B cell (primary cell): ENCODE measurements around the gene PINK1. TPM values are rescaled to one million over a fixed set of nuclear protein-coding genes. Genes with fewer than 3 reads are reported as not detected.

Experiments used
- ATAC-seq: fragments of 200-7000 bp; cut with Tn5 transposase; one replicate; pipeline ENCODE4 v1.10.0; 2021; ENCODE audit warnings: low read depth, mild to moderate bottlenecking, moderate number of reproducible peaks, moderate library complexity
- CTCF ChIA-PET: fragments of 350-600 bp; sonication (Branson Sonifier 250); formaldehyde crosslinking; loops from one replicate; lab custom pipeline; 2021; ENCODE audit warnings: antibody characterized with exemption, inconsistent platforms; lab: Charles Lee
- POLR2A ChIA-PET: fragments of 350-600 bp; sonication (Branson Sonifier 250); formaldehyde crosslinking; loops from one replicate; lab custom pipeline; 2021; ENCODE audit warnings: antibody characterized with exemption; lab: Charles Lee
- DNase-seq: peaks from one replicate; pipeline ENCODE4 v3.0.0; 2013
- H2AFZ ChIP-seq: 2 replicates; pipeline ENCODE4 v1.6.1; 2012; ENCODE audit warnings: mild to moderate bottlenecking, low read depth, low read length; ENCODE audit not compliant: insufficient read depth, poor library complexity, severe bottlenecking
- H3K27ac ChIP-seq, 2 donors: 1 replicate in 1 of 2; 2 replicates in 1 of 2; pipeline ENCODE4 v1.5.1; 2012 to 2013; ENCODE audit warnings: low read length in 2 of 2, mild to moderate bottlenecking in 2 of 2, moderate library complexity in 1 of 2
- H3K27me3 ChIP-seq, 4 experiments: fragments of 200-600 bp in 1 of 4; sonication (generic) in 1 of 4; replicated peaks in 1 of 4; 1 replicate in 2 of 4; 2 replicates in 2 of 4; pipeline versions ENCODE4 v1.6.1 to v1.7.0; 2013 to 2016; ENCODE audit warnings: low read length in 3 of 4, mild to moderate bottlenecking in 2 of 4, mixed read lengths in 1 of 4, moderate library complexity in 1 of 4; ENCODE audit not compliant: insufficient read depth in 4 of 4, control insufficient read depth in 3 of 4; ENCODE audit errors: control extremely low read depth in 1 of 4
- H3K36me3 ChIP-seq, 2 experiments: replicated peaks in 1 of 2; 1 replicate in 1 of 2; 2 replicates in 1 of 2; pipeline versions ENCODE4 v1.6.1 to v1.7.1; 2013; ENCODE audit warnings: low read length in 1 of 2; ENCODE audit not compliant: insufficient read depth in 2 of 2, control insufficient read depth in 1 of 2; ENCODE audit errors: control extremely low read depth in 1 of 2, extremely low read depth in 1 of 2
- H3K4me1 ChIP-seq, 2 donors: fragments of 200-600 bp in 1 of 2; sonication (generic) in 1 of 2; 1 replicate in 1 of 2; 2 replicates in 1 of 2; pipeline versions ENCODE4 v1.5.1 to v1.6.1; 2013 to 2017; ENCODE audit warnings: low read length in 2 of 2; ENCODE audit not compliant: control insufficient read depth in 2 of 2, insufficient read depth in 2 of 2
- H3K4me2 ChIP-seq: replicated peaks from 2 replicates; pipeline ENCODE3; 2012; ENCODE audit warnings: mild to moderate bottlenecking, low read depth, low read length; ENCODE audit not compliant: poor library complexity, severe bottlenecking
- H3K4me3 ChIP-seq, 5 experiments: fragments of 200-600 bp in 1 of 5; sonication (generic) in 1 of 5; 1 replicate in 3 of 5; 2 replicates in 2 of 5; pipeline versions ENCODE4 v1.5.1 to v1.7.0; 2011 to 2016; ENCODE audit warnings: low read length in 4 of 5, mild to moderate bottlenecking in 4 of 5, low read depth in 2 of 5, control low read depth in 1 of 5, moderate library complexity in 1 of 5; ENCODE audit not compliant: insufficient read depth in 1 of 5; ENCODE audit errors: control extremely low read depth in 1 of 5, extremely low read depth in 1 of 5
- H3K79me2 ChIP-seq: fragments of 200-600 bp; sonication (generic); one replicate; pipeline ENCODE4 v1.6.0; 2016; ENCODE audit warnings: low read length; ENCODE audit not compliant: control insufficient read depth, insufficient read depth
- H3K9ac ChIP-seq: fragments of 200-600 bp; sonication (generic); 2 replicates; pipeline ENCODE4 v1.6.1; 2017; ENCODE audit warnings: mild to moderate bottlenecking, low read length, moderate library complexity
- H3K9me3 ChIP-seq, 3 donors: one replicate each; pipeline versions ENCODE4 v1.6.1 to v1.7.1; 2013; ENCODE audit warnings: low read length in 2 of 3; ENCODE audit not compliant: control insufficient read depth in 2 of 3, insufficient read depth in 1 of 3; ENCODE audit errors: control extremely low read depth in 1 of 3
- H4K20me1 ChIP-seq: 2 replicates; pipeline ENCODE4 v1.6.0; 2012; ENCODE audit warnings: mild to moderate bottlenecking, low read length; ENCODE audit not compliant: insufficient read depth, control insufficient read depth, poor library complexity, severe bottlenecking
- H3K27ac Mint-ChIP-seq: one replicate; pipeline ENCODE4 v1.8.0; 2021; ENCODE audit warnings: mixed read lengths
- H3K27me3 Mint-ChIP-seq: one replicate; pipeline ENCODE4 v1.8.0; 2021; ENCODE audit warnings: mixed read lengths
- H3K4me1 Mint-ChIP-seq: one replicate; pipeline ENCODE4 v1.8.0; 2021; ENCODE audit warnings: mixed read lengths
- H3K4me3 Mint-ChIP-seq: one replicate; pipeline ENCODE4 v1.8.0; 2021; ENCODE audit warnings: mixed read lengths
- H3K9me3 Mint-ChIP-seq: one replicate; pipeline ENCODE4 v1.8.0; 2022; ENCODE audit warnings: mixed read lengths; ENCODE audit not compliant: insufficient read depth
- EZH2 ChIP-seq: IDR thresholded peaks from 2 replicates; pipeline ENCODE4 v1.6.1; 2012; ENCODE audit warnings: borderline replicate concordance, low read depth, mild to moderate bottlenecking, moderate library complexity, low read length; ENCODE audit not compliant: insufficient read depth, poor library complexity, severe bottlenecking
- WGBS: methylation state at CpG from one replicate; pipeline ENCODE4 v1.1.5; 2013; ENCODE audit warnings: missing lambda C conversion rate; ENCODE audit not compliant: insufficient coverage; 5-methylcytosine and 5-hydroxymethylcytosine counted together
- intact Hi-C: fragments of 100-400 bp; cut with micrococcal nuclease; formaldehyde crosslinking; loops from one replicate; pipeline ENCODE4 v1.10.0; 2022
- polyA plus RNA-seq: library from polyadenylated mRNA; depleted of rRNA; stranded (reverse); fragments of >200 nt; gene quantifications from 2 replicates; pipeline ENCODE4 v1.2.3, GENCODE V29; 2012
- total RNA-seq, 2 donors: library from RNA; stranded (reverse); fragments of 120-200 nt in 1 of 2; gene quantifications; 1 replicate in 1 of 2; 2 replicates in 1 of 2; pipeline versions ENCODE4 v1.2.3 to v1.2.4, GENCODE V29; 2013 to 2022
- TF ChIP-seq, protein P1 (sequence below): fragments of 200-600 bp; IDR thresholded peaks from one replicate; pipeline ENCODE4 v1.8.0; 2022; ENCODE audit warnings: antibody characterized with exemption, mild to moderate bottlenecking

Gene PINK1
- total and polyA plus RNA-seq, 2 donors (not counting 1 experiment from before 2014, with no cell fraction given) = 5.8 to 14.3 TPM

GRCh38 chr1:20698195-20698910, 65.1 kb downstream of the PINK1 start:
- Mint-ChIP-seq H3K9me3 (no peaks in the 10 kb centered on the region), H3K4me3 (peak overlapping the region; percentile 41), H3K27me3 (no peaks in the 10 kb centered on the region), H3K27ac (no peak overlapping the region), H3K4me1 (peaks cover 4% of the 10 kb centered on the region)
- H3K79me2 ChIP-seq = no peaks in the 10 kb centered on the region
- ATAC-seq = no peak
- no peaks in the 10 kb centered on the region for H3K36me3 ChIP-seq
- H3K9me3 ChIP-seq = no peaks in the 10 kb centered on the region
- DNase-seq = no peak
- TF ChIP-seq EZH2 = no peak
- TF ChIP-seq, protein P1, sequence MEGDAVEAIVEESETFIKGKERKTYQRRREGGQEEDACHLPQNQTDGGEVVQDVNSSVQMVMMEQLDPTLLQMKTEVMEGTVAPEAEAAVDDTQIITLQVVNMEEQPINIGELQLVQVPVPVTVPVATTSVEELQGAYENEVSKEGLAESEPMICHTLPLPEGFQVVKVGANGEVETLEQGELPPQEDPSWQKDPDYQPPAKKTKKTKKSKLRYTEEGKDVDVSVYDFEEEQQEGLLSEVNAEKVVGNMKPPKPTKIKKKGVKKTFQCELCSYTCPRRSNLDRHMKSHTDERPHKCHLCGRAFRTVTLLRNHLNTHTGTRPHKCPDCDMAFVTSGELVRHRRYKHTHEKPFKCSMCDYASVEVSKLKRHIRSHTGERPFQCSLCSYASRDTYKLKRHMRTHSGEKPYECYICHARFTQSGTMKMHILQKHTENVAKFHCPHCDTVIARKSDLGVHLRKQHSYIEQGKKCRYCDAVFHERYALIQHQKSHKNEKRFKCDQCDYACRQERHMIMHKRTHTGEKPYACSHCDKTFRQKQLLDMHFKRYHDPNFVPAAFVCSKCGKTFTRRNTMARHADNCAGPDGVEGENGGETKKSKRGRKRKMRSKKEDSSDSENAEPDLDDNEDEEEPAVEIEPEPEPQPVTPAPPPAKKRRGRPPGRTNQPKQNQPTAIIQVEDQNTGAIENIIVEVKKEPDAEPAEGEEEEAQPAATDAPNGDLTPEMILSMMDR = no peak
- no peaks in the 10 kb centered on the region for H4K20me1 ChIP-seq
- H3K27ac ChIP-seq = no peak overlapping the region
- intact Hi-C loops = no loop called here
- no peak overlapping the region for H2AFZ ChIP-seq
- no peaks in the 10 kb centered on the region for H3K27me3 ChIP-seq
- no peak overlapping the region for H3K4me2 ChIP-seq
- 98% methylated on average over 8 of the region's 18 CpGs for WGBS
- ChIA-PET CTCF (interaction anchor here (1.3 to 7.6 kb wide), 3 partner anchors 36 to 496 kb away, joined by 3 to 130 read pairs (median 5); no protein-coding TSS in a partner anchor), POLR2A (no interaction called here)
- peaks cover 0 to 8% of the 10 kb centered on the region in 2 donors for H3K4me1 ChIP-seq
- no peak overlapping the region for H3K9ac ChIP-seq
- no peak overlapping the region for H3K4me3 ChIP-seq

DNA sequence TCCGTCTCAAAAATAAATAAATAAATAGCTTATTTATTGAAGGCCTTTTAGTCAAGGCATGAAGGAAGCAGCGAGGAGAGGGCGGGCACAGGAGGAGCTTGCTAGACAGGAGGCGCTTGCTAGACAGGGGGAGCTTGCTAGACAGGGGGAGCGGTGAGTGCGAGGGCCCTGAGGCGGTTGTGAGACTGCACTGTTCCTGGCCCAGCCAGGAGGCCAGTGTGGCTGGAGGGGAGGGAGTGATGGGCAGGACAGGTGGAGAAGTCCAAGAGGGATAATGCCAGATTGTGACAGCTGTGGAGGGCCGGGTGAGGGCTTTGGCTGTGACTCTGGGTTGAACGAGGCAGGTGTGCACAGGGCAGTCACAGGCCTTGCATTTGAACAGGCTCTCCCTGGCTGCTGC, 66.3 kb downstream of the PINK1 start:
- Histone ChIP-seq H3K4me1 (peaks cover 0 to 8% of the 10 kb centered on the region in 2 donors), H3K27ac (no peak overlapping the region), H3K4me2 (no peak overlapping the region), H3K9ac (no peak overlapping the region), H3K79me2 (no peaks in the 10 kb centered on the region), H3K9me3 (no peaks in the 10 kb centered on the region), H4K20me1 (no peaks in the 10 kb centered on the region), H2AFZ (no peak overlapping the region), H3K36me3 (no peaks in the 10 kb centered on the region), H3K4me3 (no peak overlapping the region), H3K27me3 (no peaks in the 10 kb centered on the region)
- H3K4me3 Mint-ChIP-seq = no peak overlapping the region
- TF ChIP-seq, protein P1 = no peak
- TF ChIP-seq EZH2 = no peak
- no peak overlapping the region for H3K27ac Mint-ChIP-seq
- ATAC-seq (no peak), DNase-seq (no peak)
- H3K9me3 Mint-ChIP-seq = no peaks in the 10 kb centered on the region
- CTCF ChIA-PET = interaction anchor here (1.3 to 7.6 kb wide), 2 partner anchors 35 to 495 kb away, joined by 5 to 130 read pairs; no protein-coding TSS in a partner anchor
- intact Hi-C loops = no loop called here
- POLR2A ChIA-PET = no interaction called here
- 94% methylated on average over 8 of the region's 9 CpGs for WGBS
- H3K27me3 Mint-ChIP-seq = no peaks in the 10 kb centered on the region
- peaks cover 4% of the 10 kb centered on the region for H3K4me1 Mint-ChIP-seq
